CD4-positive, alpha-beta T cell treated with Interleukin-6 at 100 ng/mL for 8 hours (primary cell): ENCODE results near the gene MAG.
"Not testable (repeated sequence)": the region's sequence is repeated elsewhere in the genome, so short reads cannot be mapped to it uniquely, and the experiment has no call there.

Experiments used
- DNase-seq: peaks from one replicate; pipeline ENCODE4 v3.0.0-alpha.2; 2020; ENCODE audit warnings: mixed read lengths, low spot score

The MAG gene

DNA sequence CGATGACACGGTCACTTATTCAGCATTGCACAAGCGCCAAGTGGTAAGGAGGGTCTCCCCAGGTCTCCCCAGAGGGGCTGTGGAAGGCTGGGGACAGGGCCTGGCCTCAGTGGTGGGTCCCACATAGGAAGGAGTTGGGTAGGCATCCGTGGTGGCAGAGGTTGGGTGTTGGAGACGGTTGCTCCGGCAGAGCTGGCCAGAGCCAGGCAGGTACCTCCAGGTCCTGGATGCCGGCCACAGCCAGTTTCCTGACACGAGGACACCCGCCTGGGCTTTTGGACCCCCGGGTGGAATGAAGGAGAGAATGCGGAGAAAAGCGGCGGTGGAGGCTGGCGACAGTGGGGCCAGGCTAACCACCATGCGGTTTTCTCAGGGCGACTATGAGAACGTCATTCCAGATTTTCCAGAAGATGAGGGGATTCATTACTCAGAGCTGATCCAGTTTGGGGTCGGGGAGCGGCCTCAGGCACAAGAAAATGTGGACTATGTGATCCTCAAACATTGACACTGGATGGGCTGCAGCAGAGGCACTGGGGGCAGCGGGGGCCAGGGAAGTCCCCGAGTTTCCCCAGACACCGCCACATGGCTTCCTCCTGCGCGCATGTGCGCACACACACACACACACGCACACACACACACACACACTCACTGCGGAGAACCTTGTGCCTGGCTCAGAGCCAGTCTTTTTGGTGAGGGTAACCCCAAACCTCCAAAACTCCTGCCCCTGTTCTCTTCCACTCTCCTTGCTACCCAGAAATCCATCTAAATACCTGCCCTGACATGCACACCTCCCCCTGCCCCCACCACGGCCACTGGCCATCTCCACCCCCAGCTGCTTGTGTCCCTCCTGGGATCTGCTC lies 54.5 kb downstream of the MAG start:
- DNase-seq = peak; percentile 62

DNA sequence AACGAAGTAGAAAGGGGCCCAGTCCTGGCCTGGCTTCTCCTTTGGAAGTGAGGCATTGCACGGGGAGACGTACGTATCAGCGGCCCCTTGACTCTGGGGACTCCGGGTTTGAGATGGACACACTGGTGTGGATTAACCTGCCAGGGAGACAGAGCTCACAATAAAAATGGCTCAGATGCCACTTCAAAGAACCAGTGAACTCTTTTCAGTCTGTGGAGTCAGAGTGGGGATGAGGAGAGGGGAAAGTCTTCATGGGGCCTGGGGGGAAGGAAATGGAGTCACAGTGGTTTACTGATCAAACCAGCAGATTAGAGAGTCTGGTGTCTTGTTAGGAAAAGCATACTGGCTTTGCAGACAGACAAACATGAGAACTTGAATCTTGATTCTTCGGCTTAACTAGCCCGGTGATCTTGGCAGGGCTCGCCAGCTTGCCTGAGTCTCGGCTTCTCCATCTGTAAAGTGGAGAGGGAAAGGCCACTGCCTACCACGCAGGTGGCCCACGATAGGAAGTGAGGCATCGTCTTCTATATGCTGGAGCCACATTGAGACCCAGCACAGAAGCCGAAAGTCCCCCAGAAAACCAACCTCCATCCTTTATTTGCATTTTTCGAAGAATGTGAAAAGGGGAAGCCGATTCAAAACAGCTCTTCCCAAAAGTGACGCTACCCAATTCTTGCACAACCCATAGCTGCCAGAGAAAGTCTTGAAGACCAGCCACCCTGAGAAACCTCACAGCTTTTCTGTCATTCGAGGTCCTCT lies 55.4 kb downstream of the MAG start, which contains the start of gene FFAR1:
FFAR1 (plus strand) TSS at position 732 of the 759 bp plus-strand sequence. CDS start 3,650 bp downstream, outside the sequence.
- peak; percentile 55 for DNase-seq

DNA sequence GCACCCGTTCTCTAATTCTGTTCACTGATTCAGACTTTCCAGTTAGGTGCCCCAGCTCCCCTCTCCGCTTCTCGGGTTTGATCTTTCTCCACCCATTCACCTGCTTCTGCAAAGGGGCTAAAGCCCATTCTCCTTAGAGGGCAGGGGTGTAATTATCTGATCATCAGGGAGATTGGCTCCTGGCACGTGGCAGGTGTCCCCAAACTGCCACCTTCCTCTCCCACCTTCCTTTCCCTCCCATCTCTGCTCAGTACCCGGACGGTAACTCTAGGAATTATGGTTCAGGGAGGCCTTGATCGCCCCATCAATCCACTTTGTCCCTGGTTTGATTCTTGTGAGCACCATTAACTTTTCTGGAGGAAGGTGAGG lies 56.0 kb downstream of the MAG start:
- DNase-seq = no peak

GRCh38 chr19:35348911-35349611 lies 57.1 kb downstream of the MAG start:
- DNase-seq = no peak

DNA sequence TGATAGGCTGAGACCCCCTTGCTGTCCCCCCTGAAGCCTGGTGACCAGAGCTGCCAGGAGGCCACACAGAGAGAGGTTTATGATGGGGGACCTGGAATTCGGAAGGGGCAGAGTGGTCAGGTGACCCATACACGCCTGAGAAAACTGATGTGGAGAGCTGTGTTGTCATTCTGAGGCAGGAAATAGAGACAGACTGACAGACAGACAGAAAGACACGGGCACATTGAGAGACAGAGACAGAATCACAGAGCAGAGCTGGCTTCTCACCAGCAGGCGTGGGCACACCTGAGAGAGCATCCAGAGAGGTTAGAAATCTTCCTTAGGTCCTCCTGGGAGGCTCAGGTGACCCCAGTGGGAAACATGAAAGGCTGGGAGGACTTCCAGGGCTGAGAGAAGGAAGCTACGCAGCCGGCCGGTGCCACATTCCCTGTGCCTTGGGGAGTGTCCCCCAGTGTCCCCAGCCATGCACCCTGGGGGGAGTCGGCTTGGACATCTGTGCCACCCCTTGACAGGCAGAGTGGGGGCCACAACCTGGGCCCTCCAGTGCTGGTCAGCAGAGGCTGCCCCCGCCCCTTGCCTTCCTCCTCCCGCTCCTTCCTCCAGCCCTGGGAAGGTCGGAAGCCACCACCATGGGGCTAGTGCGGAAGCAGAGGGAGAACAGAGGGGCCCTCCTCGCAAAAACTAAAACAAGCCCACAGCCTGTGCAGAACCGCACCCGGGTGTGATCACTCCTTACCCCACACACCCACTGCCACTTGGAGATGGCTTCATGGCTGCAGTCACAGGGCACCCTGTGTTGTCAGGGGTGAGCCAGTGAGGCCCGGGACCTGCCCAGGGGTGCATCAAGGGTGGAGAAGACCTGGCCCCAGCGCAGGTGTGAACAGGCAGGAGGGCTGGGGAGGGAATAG lies 57.9 kb downstream of the MAG start:
- DNase-seq = no peak

DNA sequence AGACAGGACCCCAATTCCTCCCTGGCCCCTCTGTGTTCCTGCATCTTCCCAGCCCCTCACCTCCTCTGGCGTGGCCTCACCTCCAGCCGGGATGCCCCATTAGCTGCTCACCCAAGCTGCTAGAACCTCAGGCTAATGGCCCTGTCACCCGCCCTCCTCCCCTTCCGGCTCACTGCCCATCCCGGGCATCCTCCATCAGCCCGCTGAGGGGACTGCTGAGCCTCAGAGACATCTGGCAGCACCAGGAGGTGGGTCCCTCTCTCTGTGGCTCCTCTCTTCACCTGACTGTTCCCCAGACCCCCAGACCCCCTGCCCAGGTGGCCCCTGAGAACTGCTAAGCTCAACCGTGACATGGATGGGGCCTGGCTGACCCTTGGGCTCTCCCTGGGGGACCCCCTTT lies 58.6 kb downstream of the MAG start:
- no peak for DNase-seq

DNA sequence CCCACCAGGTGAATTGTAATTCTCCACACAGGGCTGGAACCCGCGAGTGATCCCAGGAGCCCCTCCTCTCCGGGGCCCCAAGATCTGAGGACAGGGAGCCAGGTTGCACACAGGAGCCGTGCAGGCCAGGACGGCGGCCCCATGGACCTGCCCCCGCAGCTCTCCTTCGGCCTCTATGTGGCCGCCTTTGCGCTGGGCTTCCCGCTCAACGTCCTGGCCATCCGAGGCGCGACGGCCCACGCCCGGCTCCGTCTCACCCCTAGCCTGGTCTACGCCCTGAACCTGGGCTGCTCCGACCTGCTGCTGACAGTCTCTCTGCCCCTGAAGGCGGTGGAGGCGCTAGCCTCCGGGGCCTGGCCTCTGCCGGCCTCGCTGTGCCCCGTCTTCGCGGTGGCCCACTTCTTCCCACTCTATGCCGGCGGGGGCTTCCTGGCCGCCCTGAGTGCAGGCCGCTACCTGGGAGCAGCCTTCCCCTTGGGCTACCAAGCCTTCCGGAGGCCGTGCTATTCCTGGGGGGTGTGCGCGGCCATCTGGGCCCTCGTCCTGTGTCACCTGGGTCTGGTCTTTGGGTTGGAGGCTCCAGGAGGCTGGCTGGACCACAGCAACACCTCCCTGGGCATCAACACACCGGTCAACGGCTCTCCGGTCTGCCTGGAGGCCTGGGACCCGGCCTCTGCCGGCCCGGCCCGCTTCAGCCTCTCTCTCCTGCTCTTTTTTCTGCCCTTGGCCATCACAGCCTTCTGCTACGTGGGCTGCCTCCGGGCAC lies 59.6 kb downstream of the MAG start:
- DNase-seq = no peak

GRCh38 chr19:35352177-35352447 lies 60.2 kb downstream of the MAG start:
- DNase-seq = no peak

DNA sequence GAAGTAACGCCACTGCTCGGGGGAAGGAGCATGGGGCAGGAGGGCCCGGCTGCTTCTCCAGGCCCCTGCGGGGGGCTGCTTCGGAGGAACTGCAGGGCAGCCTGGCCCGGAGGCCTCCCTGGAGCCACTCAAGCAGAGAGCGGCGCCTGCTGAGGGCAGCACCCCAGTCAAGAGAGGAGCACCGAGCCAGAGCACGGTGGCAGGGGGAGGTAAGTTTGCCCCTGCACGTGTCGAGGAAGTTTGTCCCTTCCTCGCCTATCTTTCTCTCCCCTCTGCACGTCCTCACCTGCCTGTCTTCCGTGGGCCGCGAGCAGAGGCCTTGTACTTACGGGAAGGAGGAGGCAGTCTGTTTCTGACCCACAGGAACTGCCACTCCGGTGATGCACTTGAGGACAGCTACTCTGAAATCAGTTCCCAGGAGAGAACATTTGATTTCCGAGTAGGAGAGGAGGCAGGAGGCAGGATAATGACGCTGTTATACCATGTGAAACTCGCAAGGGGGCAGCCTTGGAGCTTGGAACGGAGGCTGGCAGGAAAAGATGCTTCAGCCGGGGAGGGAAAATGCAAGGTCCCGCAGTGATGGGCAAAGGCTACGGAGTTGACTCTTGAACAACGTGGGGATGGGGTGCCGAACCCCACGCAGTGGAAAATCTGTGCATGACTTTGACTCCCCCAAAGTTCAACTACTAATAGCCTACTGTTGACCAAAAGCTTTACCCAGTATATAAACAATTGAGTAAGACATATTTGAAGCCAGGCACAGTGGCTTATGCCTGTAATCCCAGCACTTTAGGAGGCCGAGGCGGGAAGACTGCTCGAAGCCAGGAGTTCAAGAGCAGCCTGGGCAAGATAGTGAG lies 60.7 kb downstream of the MAG start:
- DNase-seq = peak; percentile 71

DNA sequence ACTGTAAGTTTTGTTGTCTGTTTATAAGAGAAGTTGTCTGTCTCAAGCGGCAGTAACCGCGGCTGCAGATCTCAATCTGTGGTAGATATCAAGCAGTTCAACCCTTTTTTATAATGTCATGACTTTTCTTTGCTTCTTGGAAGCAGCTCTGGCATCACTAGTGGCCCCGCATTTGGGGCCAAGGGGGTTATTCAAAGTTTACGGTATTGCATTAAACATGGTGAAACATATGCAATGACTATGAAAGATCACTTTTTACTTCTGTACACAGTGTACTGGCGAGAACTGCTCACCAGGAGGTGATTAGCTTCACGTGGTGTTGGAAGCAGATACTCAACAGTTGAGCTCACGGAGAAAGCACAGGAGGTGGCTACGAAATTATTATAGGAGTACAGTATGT lies 61.7 kb downstream of the MAG start:
- DNase-seq = no peak

DNA sequence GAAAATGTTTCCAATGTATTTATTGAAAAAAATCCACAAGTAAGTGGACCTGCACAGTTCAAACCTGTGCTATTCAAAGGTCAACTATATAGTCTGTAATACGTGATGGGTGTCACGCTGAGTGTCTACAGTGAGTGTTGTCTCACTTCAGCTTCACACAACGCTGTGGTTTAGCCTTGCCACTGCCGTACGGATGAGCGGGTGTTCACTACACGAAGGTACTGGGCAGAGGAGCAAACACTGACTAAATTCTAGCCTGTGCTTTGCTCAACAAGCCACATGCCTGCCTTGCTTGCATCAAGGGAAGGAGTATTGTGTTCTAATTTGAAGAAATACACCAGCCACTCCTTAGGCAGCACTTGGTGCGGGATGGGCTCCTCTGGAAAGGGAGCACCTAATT lies 62.9 kb downstream of the MAG start:
- no peak for DNase-seq

DNA sequence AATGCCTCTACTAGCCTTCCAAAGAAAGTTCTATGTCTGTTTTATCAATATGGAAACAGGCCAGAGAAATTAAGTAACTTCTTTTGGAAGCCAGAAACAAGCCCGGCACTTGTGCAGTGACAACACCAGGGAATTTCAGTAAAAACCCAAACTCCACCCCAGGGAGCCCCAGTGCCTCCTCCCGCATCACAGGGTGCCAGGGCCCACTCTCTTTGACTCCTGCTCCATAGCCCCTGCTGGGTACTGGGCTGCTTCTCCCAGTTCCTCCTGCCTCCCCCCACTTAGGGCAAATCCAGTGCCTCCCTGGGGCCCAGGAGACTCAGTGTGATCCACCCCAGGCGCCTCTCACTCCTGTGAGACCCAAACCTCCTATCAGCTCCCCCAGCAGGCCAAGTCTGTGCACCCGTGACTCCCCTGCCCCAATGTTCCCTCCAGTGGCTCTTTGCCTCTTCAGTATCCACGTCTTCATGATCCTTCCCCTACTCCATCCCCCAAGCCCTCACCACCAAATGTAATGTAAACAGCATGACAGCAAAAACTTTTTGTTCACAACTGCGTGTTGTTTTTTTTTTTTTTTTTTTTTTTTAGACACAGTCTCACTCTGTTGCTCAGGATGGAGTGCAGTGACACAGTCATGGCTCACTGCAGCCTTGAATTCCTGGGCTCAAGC lies 64.0 kb downstream of the MAG start:
- DNase-seq = no peak

- DNase-seq = no peak
These were observed 66.1 kb downstream of the MAG start, which contains the start of gene FFAR3 for GRCh38 chr19:35357867-35358573. Gene FFAR3, plus strand, starts transcription at chr19:35358460. Its CDS starts 431 bp downstream, at chr19:35358891.

- DNase-seq = not testable (repeated sequence)
These were observed 66.9 kb downstream of the MAG start for GRCh38 chr19:35358834-35359233.

GRCh38 chr19:35359395-35359794 lies 67.4 kb downstream of the MAG start:
- not testable (repeated sequence) for DNase-seq

- not testable (repeated sequence) for DNase-seq
These were observed 68.1 kb downstream of the MAG start for GRCh38 chr19:35360081-35360480.

GRCh38 chr19:35360880-35361420 lies 69.0 kb downstream of the MAG start:
- DNase-seq = no peak

DNA sequence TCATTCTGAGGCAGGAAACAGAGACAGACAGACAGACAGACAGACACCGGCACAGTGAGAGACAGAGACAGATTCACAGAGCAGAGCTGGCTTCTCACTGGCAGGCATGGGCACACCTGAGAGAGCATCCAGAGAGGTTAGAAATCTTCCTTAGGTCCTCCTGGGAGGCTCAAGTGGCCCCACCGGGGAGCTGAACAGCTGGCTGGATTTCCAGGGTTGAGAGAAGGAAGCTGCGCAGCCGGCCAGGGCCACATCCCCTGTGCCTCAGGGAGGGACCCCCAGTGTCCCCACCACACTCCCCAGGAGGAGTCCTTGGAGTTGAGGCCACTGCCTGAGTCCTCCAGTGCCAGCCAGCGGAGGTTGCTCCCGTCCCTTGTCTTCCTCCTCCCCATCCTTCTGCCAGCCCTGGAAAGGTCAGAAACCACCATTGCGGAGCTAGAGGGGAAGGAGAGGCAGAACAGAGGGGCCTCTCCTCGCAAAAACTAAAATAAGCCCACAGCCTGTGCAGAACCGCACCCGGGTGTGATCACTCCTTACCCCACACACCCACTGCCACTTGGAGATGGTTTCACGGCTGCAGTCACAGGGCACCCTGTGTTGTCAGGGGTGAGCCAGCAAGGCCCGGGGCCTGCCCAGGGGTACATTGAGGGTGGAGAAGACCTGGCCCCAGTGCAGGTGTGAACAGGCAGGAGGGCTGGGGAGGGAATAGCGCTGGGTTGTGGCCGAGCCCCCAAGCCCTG lies 70.5 kb downstream of the MAG start:
- DNase-seq = no peak
